Glomerular endothelial cell (primary cell): ENCODE measurements around the gene FBXO44. TPM values are rescaled to one million over a fixed set of nuclear protein-coding genes. Genes with fewer than 3 reads are reported as not detected.
A peak's percentile ranks its signal among the peaks of the same experiment; 100 is the strongest.

Experiments
- DNase-seq: peaks from one replicate; pipeline ENCODE4 v3.0.0-alpha.2; 2011; ENCODE audit warnings: low read depth, low spot score; ENCODE audit errors: extremely low read depth
- total RNA-seq: library from RNA; depleted of rRNA; stranded (reverse); fragments of >200 nt; gene quantifications from 2 replicates; pipeline ENCODE4 v1.2.3, GENCODE V29; 2015

The FBXO44 gene
- total RNA-seq, 1 donor from 2014 or later, result 12.4 TPM

GRCh38 chr1:11638121-11638520 lies 16.6 kb upstream of the FBXO44 start:
- DNase-seq, result no peak

GRCh38 chr1:11639372-11639771 lies 15.3 kb upstream of the FBXO44 start:
- no peak for DNase-seq

- DNase-seq, result no peak
These were observed 14.6 kb upstream of the FBXO44 start for GRCh38 chr1:11640101-11640500.

- DNase-seq, result no peak
These were observed 13.7 kb upstream of the FBXO44 start for GRCh38 chr1:11640944-11641343.

- no peak for DNase-seq
These were observed 12.8 kb upstream of the FBXO44 start for GRCh38 chr1:11641776-11642305.

- peak; percentile 33 for DNase-seq
These were observed 12.2 kb upstream of the FBXO44 start for GRCh38 chr1:11642418-11643017.

GRCh38 chr1:11643782-11644181 lies 10.9 kb upstream of the FBXO44 start:
- DNase-seq, result no peak

- DNase-seq, result no peak
These were observed 9.4 kb upstream of the FBXO44 start for GRCh38 chr1:11645270-11645669.

GRCh38 chr1:11645670-11646265 lies 8.9 kb upstream of the FBXO44 start:
- DNase-seq, result peak; percentile 25

- no peak for DNase-seq
These were observed 8.4 kb upstream of the FBXO44 start for GRCh38 chr1:11646317-11646716.

GRCh38 chr1:11647333-11647732 lies 7.3 kb upstream of the FBXO44 start:
- no peak for DNase-seq

- no peak for DNase-seq
These were observed 6.6 kb upstream of the FBXO44 start for GRCh38 chr1:11648039-11648438.

- DNase-seq, result no peak
These were observed 5.9 kb upstream of the FBXO44 start for GRCh38 chr1:11648732-11649158.

GRCh38 chr1:11649237-11649623 lies 5.4 kb upstream of the FBXO44 start:
- DNase-seq, result no peak

GRCh38 chr1:11649624-11650330 lies 4.9 kb upstream of the FBXO44 start:
- no peak for DNase-seq

- peak; percentile 10 for DNase-seq
These were observed 4.2 kb upstream of the FBXO44 start for GRCh38 chr1:11650331-11650991.

- DNase-seq, result no peak
These were observed 3.7 kb upstream of the FBXO44 start for GRCh38 chr1:11651017-11651416.

- DNase-seq, result no peak
These were observed 2.4 kb upstream of the FBXO44 start for GRCh38 chr1:11652203-11652780.

- no peak for DNase-seq
These were observed 1.4 kb upstream of the FBXO44 start for GRCh38 chr1:11653101-11653860.

GRCh38 chr1:11653861-11654136 lies 878 bp upstream of the FBXO44 start:
- no peak for DNase-seq
